NCI-H1092 (cell line): ENCODE measurements around the gene TMEM255B.
"Not testable (repeated sequence)": the region's sequence is repeated elsewhere in the genome, so short reads cannot be mapped to it uniquely, and the experiment has no call there.

ENCODE experiments used
- DNase-seq: peaks from one replicate; lab custom pipeline; 2025; lab: John Stamatoyannopoulos, UW

Gene TMEM255B

DNA sequence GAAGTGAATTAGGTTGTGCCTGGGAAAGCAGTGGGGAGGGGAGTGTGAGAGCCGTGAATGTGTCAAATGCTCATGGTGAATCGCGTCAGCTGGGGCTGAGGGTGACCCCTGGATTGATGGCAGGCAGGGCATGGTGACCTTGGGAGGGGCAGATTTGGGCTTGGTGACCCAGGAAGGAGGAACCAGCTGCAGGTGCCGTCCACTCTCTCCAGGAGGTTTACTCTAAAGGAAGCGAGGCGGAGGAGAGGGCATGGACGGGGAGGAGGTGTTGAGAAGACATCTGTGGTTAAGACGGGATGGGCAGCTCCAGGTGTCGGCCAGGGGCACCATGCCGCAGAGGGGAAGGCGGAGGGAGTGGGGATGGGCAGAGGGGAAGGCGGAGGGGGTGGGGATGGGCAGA lies 28.7 kb downstream of the TMEM255B start:
- no peak for DNase-seq

DNA sequence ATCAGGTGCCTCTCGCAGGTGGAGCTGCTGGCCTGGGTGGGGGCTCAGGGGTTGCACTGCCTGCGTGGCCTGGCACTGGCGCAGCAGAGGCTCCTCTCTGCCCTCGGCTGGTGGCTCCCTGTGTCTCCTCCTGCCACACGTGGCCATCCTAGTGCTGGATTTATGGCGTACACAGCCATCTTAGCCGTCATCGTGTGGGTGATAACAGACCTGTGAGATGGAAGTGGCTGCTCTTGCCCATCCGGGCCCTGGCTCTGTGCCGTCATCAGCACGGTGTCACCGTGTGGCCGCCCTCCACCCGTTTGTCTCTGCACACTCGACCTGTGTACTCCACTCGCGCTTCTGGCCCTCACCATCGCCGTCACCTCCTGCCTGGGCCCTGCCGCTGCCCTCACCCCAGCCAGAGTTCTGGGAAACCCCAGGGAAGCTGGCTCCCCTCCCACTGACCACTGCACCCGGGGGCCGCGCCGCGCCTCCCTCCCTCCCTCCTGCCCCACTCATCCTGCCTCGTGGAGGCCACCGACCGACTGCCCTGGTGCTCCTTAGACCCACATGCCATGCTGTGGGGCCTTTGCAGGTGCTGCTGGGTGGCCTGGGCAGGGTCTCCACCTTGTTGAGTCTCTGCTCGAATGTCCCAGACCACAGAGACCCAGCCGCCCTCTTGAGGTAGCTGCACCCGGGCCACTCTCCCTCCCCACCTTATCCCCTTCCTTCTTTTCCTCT lies 29.5 kb downstream of the TMEM255B start:
- no peak for DNase-seq

DNA sequence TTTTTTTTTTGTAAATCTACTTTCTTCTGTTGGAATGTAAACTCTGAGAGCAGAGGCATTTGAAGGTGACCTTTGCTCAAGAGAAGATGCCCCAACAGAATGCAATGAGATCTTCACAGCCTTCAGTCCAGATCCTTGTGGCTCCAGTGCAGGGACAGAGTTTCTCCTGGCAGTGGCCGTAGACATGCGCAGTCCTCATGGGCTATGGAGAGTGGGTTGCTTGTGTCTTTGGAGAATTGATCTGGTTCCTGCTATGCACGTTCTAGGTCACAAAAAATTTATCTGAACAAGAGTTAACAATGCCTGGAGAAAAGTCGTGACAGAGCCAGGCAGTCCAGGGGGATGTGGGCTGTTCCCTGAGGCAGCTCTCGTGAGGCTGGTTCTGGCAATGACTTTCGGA lies 30.1 kb downstream of the TMEM255B start:
- no peak for DNase-seq

DNA sequence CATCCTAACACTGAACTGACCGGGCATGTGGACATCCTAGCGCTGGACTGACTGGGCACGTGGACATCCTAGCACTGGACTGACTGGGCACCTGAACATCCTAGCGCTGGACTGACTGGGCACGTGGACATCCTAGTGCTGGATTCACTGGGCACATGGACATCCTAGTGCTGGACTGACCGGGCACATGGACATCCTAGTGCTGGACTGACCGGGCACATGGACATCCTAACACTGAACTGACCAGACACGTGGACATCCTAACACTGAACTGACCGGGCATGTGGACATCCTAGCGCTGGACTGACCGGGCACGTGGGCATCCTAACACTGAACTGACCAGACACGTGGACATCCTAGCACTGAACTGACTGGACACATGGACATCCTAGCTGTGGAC lies 30.9 kb downstream of the TMEM255B start:
- not testable (repeated sequence) for DNase-seq

DNA sequence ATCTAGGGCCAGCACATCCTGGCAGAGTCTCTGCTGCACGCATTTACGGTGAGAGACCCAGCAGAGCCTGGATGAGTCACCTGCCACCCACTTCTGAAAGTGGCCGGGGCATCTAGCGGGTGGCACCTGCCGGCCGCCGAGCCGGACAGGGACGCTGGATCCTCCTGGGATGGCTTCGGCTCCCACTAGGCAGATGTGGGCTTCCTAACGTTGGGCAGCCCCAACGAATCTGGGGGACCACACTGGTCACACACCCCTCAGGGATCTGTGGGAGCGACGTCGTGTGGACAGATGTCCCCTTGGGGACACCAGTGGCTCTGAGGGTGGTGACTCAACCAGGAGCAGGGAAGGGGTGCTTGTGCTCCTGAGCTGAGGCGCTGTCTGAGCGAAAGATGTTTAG lies 32.2 kb downstream of the TMEM255B start:
- no peak for DNase-seq

DNA sequence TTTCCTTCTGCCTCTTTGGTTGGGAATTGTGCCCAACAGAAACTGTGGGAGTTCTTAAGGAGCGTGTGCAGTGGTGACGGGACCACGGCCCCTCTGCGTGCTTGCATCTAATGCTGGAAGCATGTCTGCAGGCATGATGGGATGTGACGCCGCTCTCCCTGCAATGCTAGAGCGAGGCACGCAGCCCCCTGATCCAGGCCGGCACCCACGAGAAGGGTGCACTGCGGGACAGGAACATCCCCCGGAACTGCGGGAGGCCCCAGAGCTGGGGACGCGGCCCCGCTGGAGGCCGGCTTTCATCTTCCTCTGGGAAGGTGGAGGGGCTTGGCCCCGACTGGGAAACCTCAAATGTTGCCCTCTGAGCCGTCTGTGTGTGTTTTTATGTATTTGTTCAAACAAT lies 32.7 kb downstream of the TMEM255B start:
- DNase-seq = no peak

DNA sequence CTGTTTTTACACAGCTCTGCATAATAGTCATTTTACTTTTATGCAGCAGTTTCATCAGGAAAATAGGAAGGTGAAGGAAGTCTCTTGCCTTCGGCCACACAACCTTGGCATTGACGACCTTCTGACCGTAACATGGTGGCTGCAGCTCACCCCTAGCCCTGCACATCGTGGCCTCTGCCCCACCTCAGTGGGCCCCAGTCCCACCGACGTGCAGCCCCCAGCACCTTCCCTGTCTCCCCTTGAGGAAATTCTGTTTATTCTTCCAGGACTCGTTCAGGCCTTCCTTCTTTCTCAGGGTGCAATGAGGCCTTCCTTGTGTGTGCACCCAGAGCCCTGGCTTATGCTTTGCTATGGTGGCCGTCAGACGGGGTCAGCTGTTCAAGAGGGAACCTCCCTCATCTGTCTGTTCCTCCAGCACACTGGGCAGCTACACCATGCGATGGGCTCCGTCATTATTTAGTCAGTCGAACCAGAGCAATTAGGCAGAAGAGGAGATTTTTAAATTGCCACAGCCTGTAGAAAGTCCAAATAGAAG lies 33.3 kb downstream of the TMEM255B start:
- DNase-seq = no peak

DNA sequence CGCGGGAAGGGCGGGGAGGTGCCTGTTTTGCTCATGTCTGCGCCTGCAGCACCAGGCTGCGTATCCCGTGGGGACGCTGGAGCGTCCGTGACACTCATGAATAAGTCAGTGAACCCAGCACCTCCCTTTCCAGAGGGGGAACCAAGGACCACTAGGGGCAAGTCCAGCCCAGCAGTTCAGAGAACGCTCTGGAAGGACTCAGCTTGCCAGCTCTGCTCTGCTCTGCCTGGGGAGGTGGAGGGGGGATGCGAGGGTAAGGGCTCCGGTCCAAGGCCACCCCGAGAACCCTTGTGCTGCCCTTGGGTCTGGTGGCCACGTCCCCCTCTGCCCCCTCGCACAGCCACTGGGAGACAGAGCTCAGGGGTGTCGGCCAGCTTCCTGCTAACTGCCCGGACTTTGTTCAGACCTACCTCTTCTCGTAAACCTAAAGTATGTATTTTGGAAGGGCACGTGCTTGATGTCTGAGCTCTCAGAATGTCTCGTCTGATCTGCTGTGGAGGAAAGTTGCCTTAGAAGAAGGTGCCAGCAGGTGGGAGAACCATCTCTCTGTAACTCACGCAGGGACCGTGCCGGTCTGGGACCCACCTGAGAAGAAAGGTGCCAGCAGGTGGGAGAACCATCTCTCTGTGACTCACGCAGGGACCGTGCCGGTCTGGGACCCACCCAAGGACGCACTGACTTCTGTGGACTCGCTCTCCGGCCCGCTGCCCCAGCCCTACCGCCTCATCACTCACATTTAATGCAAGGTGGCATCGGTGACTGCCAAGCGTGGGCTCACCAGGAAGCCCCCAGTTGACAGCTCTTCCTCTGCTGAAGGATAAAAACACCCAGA lies 34.1 kb downstream of the TMEM255B start:
- DNase-seq = no peak

DNA sequence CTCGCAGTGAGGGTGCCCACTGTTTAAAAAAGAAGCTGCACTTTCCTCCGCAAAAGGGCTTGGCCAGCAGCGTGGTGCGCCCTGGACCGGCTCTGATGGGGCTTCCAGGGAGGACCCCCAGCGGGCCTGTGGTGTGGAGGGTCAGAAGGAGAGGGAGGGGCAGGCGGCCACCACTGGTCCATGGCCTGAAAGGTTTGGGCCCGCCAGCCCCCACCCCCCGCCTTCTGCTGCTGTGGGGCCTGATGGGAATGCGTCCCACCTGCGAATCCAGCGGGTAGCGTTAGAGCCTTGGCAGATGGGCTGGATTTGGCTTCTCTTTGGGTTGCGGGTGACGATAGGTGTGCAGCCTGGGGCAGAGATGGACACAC lies 34.7 kb downstream of the TMEM255B start:
- DNase-seq = no peak

DNA sequence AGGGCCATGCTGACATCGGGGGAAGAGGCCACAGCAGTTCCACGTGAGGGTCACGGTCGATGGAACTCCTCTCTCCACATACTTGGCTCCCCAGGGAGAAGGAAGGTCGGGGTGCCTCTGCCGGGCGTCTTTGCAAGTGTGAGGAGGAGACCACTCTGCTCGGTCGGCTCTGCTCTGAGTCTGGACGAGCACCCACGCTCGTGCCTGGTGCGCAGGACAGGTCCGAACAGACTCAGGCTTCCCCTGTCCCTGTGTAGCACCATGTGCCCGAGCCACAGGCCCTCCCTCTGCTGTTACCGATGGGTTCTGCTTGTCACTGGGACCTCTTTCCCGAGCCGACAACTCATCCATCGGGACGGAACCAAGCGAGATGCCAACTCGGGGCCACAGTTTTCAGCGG lies 35.1 kb downstream of the TMEM255B start:
- DNase-seq = no peak

DNA sequence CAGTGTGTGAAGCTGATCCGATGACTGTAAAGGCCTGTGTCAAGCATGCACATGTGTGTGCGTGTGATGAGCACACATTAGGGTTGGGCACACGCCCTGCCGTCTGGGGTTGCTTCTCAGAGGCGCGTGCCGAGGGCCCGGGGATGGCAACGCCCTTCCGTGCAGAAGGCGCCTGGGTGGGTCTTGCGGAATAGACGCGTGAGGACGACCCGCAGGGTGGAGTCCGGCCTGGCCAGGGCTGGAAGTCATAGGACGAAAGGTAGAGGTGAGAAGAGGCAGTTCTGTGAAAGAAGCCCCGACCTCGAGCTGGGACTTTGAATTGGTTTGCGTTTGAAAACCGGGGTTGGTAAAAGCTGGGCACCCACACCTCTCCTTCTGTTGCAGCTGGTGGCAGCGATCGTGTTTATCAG lies 35.7 kb downstream of the TMEM255B start:
- no peak for DNase-seq

DNA sequence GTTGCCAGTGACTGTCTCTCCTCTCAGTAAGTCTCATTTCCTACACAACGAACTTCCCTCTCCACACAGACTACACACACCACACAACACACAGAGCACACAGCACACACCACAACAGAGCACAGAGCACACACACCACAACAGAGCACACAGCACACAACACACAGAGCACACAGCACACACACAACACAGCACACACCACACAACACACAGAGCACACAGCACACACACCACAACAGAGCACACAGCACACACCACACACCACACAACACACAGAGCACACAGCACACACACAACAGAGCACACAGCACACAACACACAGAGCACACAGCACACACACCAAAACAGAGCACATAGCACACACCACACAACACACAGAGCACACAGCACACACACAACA lies 36.3 kb downstream of the TMEM255B start:
- DNase-seq = not testable (repeated sequence)

DNA sequence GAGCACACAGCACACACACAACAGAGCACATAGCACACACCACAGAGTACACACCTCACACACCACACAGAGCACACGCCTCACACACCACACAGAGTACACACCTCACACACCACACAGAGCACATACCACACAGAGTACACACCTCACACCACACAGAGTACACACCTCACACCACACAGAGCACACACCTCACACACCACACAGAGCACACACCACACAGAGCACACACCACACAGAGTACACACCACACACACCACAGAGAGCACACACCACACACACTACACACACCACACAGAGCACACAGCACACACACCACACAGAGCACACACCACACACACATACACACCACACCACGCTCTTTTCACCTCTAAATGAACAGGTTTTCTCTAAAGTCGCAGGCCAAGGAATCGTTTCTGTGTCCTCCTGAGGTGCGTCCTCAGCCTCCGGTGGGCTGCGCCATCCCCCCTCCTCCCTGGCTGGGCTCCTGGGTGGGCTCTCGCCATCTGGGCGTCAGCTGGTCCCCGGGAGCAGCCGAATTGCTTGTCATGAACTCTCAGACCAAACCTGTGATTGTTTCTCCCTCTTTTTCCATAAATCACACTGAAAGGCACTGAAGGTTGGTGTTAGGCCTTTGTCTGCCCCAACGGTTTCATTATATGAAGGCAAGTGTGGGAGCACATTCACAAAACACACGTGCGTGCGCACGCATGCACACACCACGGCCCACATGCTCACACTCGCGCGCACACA lies 37.4 kb downstream of the TMEM255B start:
- no peak for DNase-seq

DNA sequence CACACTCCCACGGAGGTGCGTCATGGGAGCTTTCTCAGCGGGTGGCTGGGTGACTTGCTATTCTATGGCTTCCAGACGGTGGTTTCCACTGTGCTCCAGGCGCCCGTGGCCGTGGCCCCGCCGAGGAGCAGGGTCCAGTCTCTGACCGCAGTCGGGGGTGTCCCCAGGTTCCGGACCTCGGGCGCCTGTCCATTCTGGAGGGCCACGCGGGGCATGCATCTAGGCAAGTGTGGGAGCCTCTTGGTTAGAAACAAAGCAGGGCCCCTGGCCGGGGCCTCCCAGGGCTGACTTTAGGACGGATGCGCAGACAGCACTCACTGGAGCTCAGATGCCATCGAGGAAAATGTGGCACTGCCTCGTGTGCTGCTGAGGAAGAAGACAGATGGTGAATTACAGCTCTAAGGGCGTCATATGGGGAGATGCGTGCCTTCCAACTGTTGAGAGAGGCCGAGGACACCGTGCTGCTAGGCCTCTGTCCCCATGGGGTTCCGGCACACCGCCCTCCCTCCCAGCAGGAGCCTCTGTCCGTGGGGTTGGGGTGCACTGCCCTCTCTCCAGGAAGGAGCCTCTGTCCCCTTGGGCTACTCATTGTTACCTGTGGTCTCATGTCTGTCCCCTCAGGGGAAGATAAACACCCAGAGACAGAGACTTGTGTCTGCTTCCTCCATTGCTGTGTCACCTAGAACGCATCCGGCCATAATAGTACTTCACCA lies 38.1 kb downstream of the TMEM255B start:
- DNase-seq = no peak

DNA sequence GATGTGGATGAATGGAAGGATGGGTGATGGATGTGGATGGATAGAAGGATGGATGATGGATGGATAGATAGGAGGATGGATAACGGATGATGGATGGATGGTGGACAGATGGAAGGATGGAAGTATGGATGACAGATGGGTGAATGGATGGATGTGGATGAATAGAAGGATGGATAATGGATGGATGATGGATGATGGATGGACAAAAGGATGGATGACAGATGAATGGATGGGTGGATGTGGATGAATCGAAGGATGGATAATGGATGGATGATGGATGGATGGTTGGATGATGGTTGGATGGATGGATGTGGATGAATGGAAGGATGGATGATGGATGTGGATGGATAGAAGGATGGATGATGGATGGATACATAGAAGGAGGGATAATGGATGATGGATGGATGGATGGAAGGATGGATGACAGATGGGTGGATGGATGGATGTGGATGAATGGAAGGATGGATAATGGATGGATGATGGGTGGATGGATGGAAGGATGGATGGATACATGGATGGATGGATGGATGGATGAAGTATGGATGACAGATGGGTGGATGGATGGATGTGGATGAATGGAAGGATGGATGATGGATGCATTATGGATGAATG lies 39.3 kb downstream of the TMEM255B start:
- no peak for DNase-seq

DNA sequence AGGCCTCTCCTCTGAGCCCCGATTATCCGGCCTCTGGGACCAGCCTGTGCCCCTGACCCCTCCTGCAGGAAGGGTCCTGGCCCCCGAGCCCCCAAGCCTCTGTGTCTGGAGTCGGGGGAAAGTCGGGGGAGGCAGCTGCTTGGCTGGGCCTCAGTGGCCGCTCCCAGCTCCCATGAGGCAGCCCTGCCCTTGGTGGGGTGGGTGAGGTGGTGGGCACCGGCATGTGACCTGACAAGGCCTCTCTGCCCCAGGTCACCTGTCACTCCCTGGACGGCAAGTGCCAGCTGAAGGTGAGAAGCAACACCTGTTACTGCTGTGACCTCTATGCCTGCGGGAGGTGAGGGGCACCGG lies 41.5 kb downstream of the TMEM255B start:
- DNase-seq = no peak

DNA sequence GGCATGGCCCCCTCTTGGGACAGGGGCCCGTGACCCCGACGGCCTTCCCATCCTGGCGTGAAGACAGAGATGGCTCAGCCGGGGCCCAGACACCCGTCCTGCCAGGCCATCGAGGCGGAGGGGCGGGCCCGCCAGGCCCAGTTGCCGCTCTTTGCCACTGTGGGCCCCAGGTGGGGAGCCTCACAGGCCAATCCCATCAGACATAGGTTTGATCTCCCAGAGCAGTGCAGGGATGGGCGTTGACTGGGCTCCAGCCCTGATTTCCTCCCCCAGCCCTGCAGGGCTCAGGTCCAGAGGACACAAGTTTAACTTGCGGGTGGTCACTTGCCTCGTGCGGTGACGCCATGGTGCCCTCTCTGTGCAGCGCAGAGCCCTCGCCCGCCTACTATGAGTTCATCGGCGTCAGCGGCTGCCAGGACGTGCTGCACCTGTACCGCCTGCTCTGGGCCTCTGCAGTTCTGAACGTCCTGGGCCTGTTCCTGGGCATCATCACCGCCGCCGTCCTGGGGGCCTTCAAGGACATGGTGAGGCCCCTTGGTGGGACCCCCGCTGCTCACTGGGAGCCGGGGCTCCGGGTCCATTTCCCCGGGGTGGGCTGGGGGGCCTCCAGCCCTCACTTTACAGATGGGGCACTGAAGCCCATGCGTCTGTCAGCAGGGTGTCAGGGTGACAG lies 42.4 kb downstream of the TMEM255B start:
- no peak for DNase-seq

DNA sequence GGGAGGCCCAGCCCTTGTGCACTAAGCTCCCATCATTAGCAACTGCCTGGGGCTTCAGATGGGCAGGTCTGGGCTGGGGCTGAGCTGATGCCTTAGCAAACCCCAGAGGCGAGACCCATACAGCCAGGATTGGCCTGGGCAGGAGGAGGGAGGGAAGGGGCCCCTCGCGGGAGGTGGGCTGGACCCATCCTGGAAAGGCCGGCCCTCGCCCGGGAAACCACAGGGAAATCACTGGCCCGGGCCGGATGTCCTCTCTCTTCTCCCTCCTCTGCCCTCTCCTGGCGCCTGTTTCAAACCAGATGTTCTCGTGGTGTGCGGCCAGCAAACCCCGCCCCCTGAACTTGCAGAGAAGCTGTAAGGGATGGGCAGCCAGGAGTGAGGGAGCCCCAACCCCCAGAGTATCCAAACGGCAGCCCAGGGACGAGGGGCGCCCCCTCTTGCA lies 43.1 kb downstream of the TMEM255B start:
- DNase-seq = no peak

DNA sequence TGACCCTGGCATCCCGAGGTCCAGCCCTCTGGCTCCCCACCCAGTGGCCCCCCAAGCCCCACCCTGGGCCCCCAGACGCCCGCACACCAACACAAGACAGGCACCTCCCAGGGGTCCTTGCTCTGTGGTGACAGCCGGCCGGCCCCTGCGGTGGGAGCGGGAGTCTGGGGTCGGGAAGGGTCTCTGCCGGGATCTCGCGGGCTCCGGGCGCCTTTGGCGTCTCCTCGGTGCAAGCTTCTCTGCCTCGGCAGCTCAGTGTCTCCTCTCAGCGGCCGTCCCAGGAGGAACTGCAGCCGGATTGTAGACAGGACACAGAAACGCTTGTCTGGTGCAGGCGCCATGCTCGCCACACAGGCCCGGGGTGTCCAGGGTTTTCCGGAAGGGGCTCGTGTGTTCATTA lies 43.7 kb downstream of the TMEM255B start:
- DNase-seq = no peak

DNA sequence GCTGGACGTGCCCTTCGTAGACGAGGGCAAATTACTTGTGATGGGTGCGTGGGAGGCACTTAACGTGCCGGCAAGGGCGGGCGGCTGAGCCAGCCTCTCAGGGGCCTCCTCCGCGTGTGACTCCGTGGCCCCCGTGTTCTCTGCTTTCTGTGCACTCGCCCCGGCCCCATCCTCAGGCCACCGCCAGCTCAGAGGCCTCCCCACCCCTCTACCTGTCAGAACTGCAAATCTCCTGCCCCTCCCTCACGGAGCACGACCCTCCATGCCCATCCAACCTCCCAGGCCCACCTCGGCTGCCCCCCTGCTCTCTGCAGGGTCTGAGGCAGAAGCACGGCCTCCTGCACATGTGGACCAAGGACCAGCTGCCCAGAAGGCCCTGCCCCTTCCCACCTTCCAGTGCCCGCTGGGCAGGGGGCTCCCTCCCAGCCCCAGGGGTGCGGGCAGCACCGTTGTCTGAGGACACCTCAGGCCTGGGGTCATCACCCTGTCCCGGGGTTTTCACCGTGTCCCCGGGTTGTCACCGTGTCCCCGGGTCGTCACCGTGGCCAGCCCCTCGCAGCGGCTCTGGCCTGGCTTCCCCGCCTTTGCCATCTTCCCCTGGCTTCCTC lies 44.5 kb downstream of the TMEM255B start:
- no peak for DNase-seq
